ENCODE results near the gene ZNF432. TPM values are rescaled to one million over a fixed set of nuclear protein-coding genes. Genes with fewer than 3 reads are reported as not detected.

The ZNF432 gene
- total and polyA plus RNA-seq, 2 of the 13 experiments (the other 11 are each of a cell fraction or from before 2014, with no cell fraction given) = 4.1 to 8.7 TPM

DNA sequence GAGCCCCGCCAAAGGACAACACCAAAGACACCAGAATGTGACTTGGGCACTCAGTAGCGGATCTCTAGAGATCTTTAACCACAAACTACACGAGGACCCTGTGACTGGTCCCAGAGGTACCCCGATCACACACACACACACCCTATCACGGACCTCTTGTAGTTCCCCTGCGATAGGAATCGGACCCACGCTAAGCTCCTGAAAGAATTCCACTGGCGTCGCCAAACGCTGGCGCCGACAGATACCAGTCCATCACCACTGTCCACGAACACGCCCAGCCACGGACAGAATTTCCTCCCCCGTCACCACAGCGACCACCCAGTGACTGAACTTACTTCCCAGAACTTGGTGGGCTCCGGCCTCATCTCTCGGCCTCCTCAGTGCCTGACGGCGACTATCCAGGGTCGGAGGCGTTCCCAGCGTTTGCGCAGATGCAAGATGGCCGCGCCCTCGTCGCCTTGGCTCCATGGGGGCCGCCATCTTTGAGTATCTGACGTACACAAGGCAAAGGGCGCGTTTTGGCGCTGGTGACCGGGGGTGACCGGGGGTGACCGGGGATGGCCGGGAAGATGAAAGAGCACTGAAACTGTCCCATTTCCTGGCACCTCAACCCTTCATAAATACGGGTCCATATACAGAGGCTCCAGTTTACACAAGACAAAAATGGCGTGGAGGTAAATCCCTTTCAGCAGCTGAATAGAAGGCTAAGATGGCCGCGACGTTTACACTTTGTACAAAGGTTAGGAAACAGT, 40.7 kb downstream of the ZNF432 start, which contains the start of gene ZNF615 (continued):
- TF ChIP-seq ZHX2 (IDR thresholded peaks at IDR 0.05; ENCODE audit: low read depth) (peak; percentile 79), ZHX2 (CRISPR knock-in tag; IDR thresholded peaks at IDR 0.05; ENCODE audit: borderline replicate concordance) (no peak), ZNF772 (CRISPR knock-in tag; IDR thresholded peaks at IDR 0.05) (no peak), MAZ (IDR thresholded peaks at IDR 0.05; ENCODE audit: borderline replicate concordance, low read depth, low read length) (0 out of 2 replicates have a peak, but pooled peaks have one; percentile 16), MAZ (CRISPR knock-in tag; IDR thresholded peaks at IDR 0.05; ENCODE audit: low read depth) (no peak), NFIB (CRISPR knock-in tag; IDR thresholded peaks at IDR 0.05; ENCODE audit: borderline replicate concordance) (no peak), HDAC1 (CRISPR knock-in tag; IDR thresholded peaks at IDR 0.05) (peak; percentile 61; the same call in 1 of the 2 replicates), HCFC1 (IDR thresholded peaks at IDR 0.05; ENCODE audit: low read depth, low read length) (peak; percentile 88), ZNF430 (CRISPR knock-in tag; IDR thresholded peaks at IDR 0.05) (peak; percentile 59; the same call in 1 of the 2 replicates), FOXJ3 (CRISPR knock-in tag; IDR thresholded peaks at IDR 0.05; ENCODE audit: borderline replicate concordance) (0 out of 2 replicates have a peak, but pooled peaks have one; percentile 43), ZBTB21 (CRISPR knock-in tag; IDR thresholded peaks at IDR 0.05) (no peak), ZNF556 (CRISPR knock-in tag; IDR thresholded peaks at IDR 0.05; ENCODE audit: borderline replicate concordance) (peak; percentile 91), ZNF615 (CRISPR knock-in tag; IDR thresholded peaks at IDR 0.05; ENCODE audit: borderline replicate concordance) (peak; percentile 18; the same call in 1 of the 2 replicates), RBFOX2 (IDR thresholded peaks at IDR 0.05; ENCODE audit: low read depth, low read length) (peak; percentile 49)
- TF ChIP-seq, protein P1, sequence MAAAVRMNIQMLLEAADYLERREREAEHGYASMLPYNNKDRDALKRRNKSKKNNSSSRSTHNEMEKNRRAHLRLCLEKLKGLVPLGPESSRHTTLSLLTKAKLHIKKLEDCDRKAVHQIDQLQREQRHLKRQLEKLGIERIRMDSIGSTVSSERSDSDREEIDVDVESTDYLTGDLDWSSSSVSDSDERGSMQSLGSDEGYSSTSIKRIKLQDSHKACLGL (CRISPR knock-in tag; IDR thresholded peaks at IDR 0.05) = 0 out of 2 replicates have a peak, but pooled peaks have one; percentile 26
- TF ChIP-seq, protein P2, sequence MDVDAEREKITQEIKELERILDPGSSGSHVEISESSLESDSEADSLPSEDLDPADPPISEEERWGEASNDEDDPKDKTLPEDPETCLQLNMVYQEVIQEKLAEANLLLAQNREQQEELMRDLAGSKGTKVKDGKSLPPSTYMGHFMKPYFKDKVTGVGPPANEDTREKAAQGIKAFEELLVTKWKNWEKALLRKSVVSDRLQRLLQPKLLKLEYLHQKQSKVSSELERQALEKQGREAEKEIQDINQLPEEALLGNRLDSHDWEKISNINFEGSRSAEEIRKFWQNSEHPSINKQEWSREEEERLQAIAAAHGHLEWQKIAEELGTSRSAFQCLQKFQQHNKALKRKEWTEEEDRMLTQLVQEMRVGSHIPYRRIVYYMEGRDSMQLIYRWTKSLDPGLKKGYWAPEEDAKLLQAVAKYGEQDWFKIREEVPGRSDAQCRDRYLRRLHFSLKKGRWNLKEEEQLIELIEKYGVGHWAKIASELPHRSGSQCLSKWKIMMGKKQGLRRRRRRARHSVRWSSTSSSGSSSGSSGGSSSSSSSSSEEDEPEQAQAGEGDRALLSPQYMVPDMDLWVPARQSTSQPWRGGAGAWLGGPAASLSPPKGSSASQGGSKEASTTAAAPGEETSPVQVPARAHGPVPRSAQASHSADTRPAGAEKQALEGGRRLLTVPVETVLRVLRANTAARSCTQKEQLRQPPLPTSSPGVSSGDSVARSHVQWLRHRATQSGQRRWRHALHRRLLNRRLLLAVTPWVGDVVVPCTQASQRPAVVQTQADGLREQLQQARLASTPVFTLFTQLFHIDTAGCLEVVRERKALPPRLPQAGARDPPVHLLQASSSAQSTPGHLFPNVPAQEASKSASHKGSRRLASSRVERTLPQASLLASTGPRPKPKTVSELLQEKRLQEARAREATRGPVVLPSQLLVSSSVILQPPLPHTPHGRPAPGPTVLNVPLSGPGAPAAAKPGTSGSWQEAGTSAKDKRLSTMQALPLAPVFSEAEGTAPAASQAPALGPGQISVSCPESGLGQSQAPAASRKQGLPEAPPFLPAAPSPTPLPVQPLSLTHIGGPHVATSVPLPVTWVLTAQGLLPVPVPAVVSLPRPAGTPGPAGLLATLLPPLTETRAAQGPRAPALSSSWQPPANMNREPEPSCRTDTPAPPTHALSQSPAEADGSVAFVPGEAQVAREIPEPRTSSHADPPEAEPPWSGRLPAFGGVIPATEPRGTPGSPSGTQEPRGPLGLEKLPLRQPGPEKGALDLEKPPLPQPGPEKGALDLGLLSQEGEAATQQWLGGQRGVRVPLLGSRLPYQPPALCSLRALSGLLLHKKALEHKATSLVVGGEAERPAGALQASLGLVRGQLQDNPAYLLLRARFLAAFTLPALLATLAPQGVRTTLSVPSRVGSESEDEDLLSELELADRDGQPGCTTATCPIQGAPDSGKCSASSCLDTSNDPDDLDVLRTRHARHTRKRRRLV (CRISPR knock-in tag; IDR thresholded peaks at IDR 0.05) = peak; percentile 3; the same call in 1 of the 2 replicates
